Measurements from ENCODE around the gene GIMAP5. TPM values are rescaled to one million over a fixed set of nuclear protein-coding genes. Genes with fewer than 3 reads are reported as not detected.

Gene GIMAP5
- polyA plus RNA-seq (2012; ENCODE audit: insufficient read depth, insufficient read length, low read depth), result 1.3 TPM

DNA sequence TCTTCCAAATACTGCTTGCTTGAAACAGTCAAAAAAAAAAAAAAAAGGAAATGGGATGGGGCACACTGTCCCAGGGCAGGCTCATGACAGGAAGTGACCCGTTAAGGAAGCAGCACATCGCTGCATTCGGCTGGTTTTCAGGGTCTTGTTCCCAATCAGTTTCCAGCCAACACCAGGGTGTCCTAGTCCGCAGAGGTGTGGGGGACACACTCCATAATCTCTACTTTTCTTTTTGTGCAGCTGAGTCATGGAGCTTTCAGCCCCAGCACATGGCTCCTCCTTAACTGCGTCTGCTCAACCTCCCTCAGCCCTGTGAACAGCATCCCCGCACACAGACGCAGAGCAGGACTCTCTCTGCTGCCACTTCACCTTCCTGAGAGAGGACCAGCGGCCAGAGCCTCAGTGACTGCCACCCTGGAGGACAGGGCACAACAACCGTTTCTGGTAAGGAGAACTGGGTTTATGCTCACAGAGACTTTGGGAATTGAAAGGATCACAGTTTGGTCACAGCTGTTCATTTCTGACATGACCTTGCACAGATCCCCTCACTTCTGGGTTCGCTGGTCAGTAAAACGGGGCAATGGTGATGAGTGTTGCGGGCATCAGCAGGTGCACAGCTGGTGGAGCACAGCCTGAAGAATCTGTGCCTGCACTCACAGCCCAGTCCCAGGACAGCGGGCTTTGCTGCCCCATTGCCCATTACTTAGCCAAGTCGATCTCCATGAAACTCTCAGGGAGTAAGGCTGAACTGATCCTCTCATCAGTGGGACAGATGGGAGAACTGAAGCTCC is at the start of gene GIMAP5:
GIMAP5 (plus strand) TSS at position 154 of the 791 bp plus-strand sequence. CDS start 3,467 bp downstream, outside the sequence.
- no peaks in the 10 kb centered on the region for H3K4me1 ChIP-seq
- DNase-seq, result no peak

DNA sequence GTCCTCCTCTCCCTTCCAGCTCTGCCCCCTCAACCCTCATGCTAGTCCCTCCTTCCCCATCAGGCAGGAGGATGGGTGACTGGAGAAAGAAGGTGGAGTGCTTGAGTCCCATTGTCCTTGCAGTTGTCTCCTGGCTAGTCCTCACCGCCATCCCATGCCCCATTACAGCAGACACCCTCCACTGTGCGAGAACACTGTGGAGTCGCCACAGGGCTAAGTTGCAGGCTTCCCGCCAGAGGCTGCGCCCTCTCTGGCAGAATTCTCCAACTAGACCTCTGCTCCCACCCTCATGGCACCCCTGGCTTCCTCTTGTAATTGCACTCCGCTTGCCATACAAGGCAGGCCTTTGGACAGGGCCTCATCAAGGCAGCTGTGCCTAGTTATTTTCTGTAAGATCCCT is 48.6 kb upstream of the GIMAP5 start:
- no peak overlapping the region for H3K4me3 ChIP-seq (ENCODE audit: low read depth, low read length)
- no peaks in the 10 kb centered on the region for H3K9me3 ChIP-seq
- no peaks in the 10 kb centered on the region; the same call in 1 of the 2 replicates for H3K4me1 ChIP-seq
- TF ChIP-seq, protein P1, sequence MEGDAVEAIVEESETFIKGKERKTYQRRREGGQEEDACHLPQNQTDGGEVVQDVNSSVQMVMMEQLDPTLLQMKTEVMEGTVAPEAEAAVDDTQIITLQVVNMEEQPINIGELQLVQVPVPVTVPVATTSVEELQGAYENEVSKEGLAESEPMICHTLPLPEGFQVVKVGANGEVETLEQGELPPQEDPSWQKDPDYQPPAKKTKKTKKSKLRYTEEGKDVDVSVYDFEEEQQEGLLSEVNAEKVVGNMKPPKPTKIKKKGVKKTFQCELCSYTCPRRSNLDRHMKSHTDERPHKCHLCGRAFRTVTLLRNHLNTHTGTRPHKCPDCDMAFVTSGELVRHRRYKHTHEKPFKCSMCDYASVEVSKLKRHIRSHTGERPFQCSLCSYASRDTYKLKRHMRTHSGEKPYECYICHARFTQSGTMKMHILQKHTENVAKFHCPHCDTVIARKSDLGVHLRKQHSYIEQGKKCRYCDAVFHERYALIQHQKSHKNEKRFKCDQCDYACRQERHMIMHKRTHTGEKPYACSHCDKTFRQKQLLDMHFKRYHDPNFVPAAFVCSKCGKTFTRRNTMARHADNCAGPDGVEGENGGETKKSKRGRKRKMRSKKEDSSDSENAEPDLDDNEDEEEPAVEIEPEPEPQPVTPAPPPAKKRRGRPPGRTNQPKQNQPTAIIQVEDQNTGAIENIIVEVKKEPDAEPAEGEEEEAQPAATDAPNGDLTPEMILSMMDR (IDR thresholded peaks at IDR 0.05; ENCODE audit: low read depth, low read length), result no peak
- peaks cover 13% of the 10 kb centered on the region for H3K27me3 ChIP-seq
- no peak for DNase-seq
- no peaks in the 10 kb centered on the region for H3K36me3 ChIP-seq

More for the DNA sequence above, at the start of gene GIMAP5:
- Histone ChIP-seq H3K36me3 (no peaks in the 10 kb centered on the region), H3K4me3 (ENCODE audit: low read depth, low read length) (no peak within 1 kb of the TSS), H3K9me3 (no peaks in the 10 kb centered on the region), H3K27me3 (peaks cover 60% of the 10 kb centered on the region)
- TF ChIP-seq, protein P1 (IDR thresholded peaks at IDR 0.05; ENCODE audit: low read depth, low read length), result no peak

DNA sequence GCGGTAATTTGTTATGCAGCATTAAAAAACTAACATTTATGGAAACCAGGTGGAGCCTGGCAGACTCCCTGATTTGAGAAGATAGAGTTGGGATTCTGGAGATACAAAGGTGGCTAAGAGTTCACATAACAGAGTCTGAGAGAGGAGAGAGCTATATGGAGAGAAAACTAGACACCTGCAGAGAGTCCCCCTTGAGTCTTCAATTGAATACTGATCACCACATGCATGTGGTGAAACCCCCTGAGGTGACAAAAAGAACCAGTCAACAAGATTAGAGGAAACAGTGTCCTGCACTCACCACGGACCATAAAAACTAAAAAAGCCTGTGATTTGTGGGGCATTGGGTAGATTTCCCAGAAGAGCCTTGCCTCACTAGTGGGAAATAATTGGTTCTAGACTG is 41.6 kb upstream of the GIMAP5 start:
- Histone ChIP-seq H3K9me3 (no peaks in the 10 kb centered on the region), H3K36me3 (no peaks in the 10 kb centered on the region), H3K4me1 (no peaks in the 10 kb centered on the region), H3K27me3 (0 out of 2 replicates have a peak, but pooled peaks cover 5% of the 10 kb centered on the region), H3K4me3 (ENCODE audit: low read depth, low read length) (no peak overlapping the region)
- TF ChIP-seq, protein P1 (IDR thresholded peaks at IDR 0.05; ENCODE audit: low read depth, low read length), result no peak
- no peak for DNase-seq

DNA sequence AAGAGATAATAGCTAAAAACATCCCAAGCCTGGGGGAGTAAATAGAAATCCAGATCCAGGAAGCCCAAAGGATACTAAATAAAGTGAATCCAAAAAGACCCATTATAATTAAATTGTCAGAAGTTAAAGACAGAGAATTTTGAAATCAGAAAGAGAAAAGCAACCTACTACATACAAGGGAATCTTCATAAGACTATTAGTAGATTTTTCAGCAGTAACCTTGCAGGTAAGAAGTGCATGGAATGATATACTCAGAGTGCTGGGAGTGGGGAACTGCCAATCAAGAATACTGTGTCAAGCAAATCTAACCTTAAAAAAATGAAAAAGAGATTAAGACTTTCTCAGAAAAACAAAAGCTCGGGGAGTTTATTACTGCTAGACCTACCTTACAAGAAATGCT is 34.0 kb upstream of the GIMAP5 start:
- no peak for DNase-seq
- Histone ChIP-seq H3K4me3 (ENCODE audit: low read depth, low read length) (no peak overlapping the region), H3K9me3 (no peaks in the 10 kb centered on the region), H3K27me3 (no peaks in the 10 kb centered on the region), H3K4me1 (no peaks in the 10 kb centered on the region), H3K36me3 (no peaks in the 10 kb centered on the region)
- TF ChIP-seq, protein P1 (IDR thresholded peaks at IDR 0.05; ENCODE audit: low read depth, low read length), result no peak

DNA sequence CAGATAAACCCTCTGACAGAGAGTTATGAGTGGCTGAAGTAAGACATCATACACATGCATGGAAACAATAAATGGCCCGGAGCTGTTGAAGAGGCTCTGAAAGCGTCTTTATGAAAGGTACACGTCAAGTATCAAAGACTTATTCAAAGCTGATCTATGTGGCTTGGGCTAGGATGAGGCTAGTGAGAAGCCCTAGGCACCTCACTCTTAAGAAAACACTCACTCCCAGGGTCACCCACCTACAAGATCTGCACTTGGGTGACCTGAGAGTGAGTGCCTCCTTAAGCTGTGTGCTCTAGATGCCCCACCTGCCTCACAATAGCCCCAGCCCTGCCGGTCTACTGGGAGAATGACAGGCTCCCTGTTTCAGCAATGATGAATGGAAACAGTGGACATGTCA is 21.9 kb upstream of the GIMAP5 start:
- TF ChIP-seq, protein P1 (IDR thresholded peaks at IDR 0.05; ENCODE audit: low read depth, low read length), result no peak
- Histone ChIP-seq H3K4me1 (no peaks in the 10 kb centered on the region), H3K27me3 (peaks cover under 1% of the 10 kb centered on the region), H3K4me3 (ENCODE audit: low read depth, low read length) (no peak overlapping the region), H3K9me3 (no peaks in the 10 kb centered on the region), H3K36me3 (no peaks in the 10 kb centered on the region)
- no peak for DNase-seq

DNA sequence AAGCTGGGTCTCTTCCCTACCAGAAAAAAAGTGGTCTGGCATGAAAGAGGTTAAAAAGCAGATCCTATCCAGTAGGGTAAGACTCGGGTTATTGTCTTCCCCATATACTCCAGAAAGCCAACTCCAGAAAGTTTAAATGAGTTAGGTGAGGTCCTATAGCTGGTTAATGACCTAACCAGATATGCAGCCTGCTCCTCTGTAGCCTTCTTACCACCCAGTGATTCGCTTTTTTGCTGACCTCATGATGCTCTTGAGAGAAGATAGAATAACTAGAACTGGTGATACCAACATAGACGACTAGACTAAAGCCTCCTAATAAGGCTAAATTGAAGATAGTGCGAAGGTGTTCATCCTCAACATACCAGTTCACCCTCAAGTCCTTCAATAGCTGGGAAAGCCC is 21.5 kb upstream of the GIMAP5 start:
- Histone ChIP-seq H3K27me3 (peaks cover 5% of the 10 kb centered on the region), H3K4me1 (no peaks in the 10 kb centered on the region), H3K4me3 (ENCODE audit: low read depth, low read length) (no peak overlapping the region), H3K9me3 (no peaks in the 10 kb centered on the region), H3K36me3 (no peaks in the 10 kb centered on the region)
- TF ChIP-seq, protein P1 (IDR thresholded peaks at IDR 0.05; ENCODE audit: low read depth, low read length), result no peak
- DNase-seq, result no peak
